H9 (cell line): ENCODE data around the gene TFPI. TPM values are rescaled to one million over a fixed set of nuclear protein-coding genes. Genes with fewer than 3 reads are reported as not detected.

Source experiments
- DNase-seq: peaks from one replicate; pipeline ENCODE4 v3.0.0-alpha.2; 2017
- H2AFZ ChIP-seq: one replicate; pipeline ENCODE4 v1.6.1; 2013; ENCODE audit warnings: mild to moderate bottlenecking, low read length, control low read depth, moderate library complexity
- H2AK5ac ChIP-seq: 2 replicates; pipeline ENCODE4 v1.6.1; 2013; ENCODE audit warnings: low read length, control low read depth, mixed read lengths; ENCODE audit not compliant: insufficient read length
- H2BK120ac ChIP-seq: one replicate; pipeline ENCODE4 v1.6.1; 2013; ENCODE audit warnings: low read depth, mild to moderate bottlenecking, low read length, control low read depth, inconsistent platforms; ENCODE audit not compliant: poor library complexity, severe bottlenecking
- H2BK12ac ChIP-seq: 2 replicates; pipeline ENCODE4 v1.6.1; 2013; ENCODE audit warnings: low read length, control low read depth, mixed read lengths, low read depth; ENCODE audit not compliant: insufficient read length
- H2BK15ac ChIP-seq: 2 replicates; pipeline ENCODE4 v1.6.1; 2013; ENCODE audit warnings: low read depth, low read length, control low read depth
- H2BK20ac ChIP-seq: one replicate; pipeline ENCODE4 v1.6.1; 2013; ENCODE audit warnings: low read depth, mild to moderate bottlenecking, low read length, control low read depth, inconsistent platforms; ENCODE audit not compliant: poor library complexity, severe bottlenecking
- H2BK5ac ChIP-seq: 2 replicates; pipeline ENCODE4 v1.6.1; 2013; ENCODE audit warnings: low read length, control low read depth, mixed read lengths; ENCODE audit not compliant: insufficient read length
- H3K14ac ChIP-seq: 2 replicates; pipeline ENCODE4 v1.6.1; 2013; ENCODE audit warnings: low read length, control low read depth; ENCODE audit not compliant: insufficient read depth
- H3K18ac ChIP-seq: 2 replicates; pipeline ENCODE4 v1.6.1; 2013; ENCODE audit warnings: low read depth, mild to moderate bottlenecking, mixed read lengths, low read length, control low read depth; ENCODE audit not compliant: insufficient read length
- H3K23ac ChIP-seq: 2 replicates; pipeline ENCODE4 v1.6.1; 2013; ENCODE audit warnings: low read length, control low read depth, mixed read lengths, low read depth; ENCODE audit not compliant: insufficient read length
- H3K23me2 ChIP-seq: 2 replicates; pipeline ENCODE4 v1.6.1; 2013; ENCODE audit warnings: low read depth, mild to moderate bottlenecking, mixed read lengths, low read length, control low read depth; ENCODE audit not compliant: insufficient read length, poor library complexity, severe bottlenecking
- H3K27ac ChIP-seq: 2 replicates; pipeline ENCODE4 v1.5.1; 2013; ENCODE audit warnings: low read length, control low read depth, mixed read lengths, low read depth; ENCODE audit not compliant: insufficient read length
- H3K27me3 ChIP-seq: 2 replicates; pipeline ENCODE4 v1.6.1; 2013; ENCODE audit warnings: low read length, control low read depth, inconsistent platforms; ENCODE audit not compliant: insufficient read depth
- H3K4ac ChIP-seq: 2 replicates; pipeline ENCODE4 v1.6.1; 2013; ENCODE audit warnings: low read depth, mild to moderate bottlenecking, control low read depth, inconsistent platforms, low read length, moderate library complexity
- H3K4me1 ChIP-seq: 2 replicates; pipeline ENCODE4 v1.6.1; 2013; ENCODE audit warnings: low read length, control low read depth, inconsistent platforms; ENCODE audit not compliant: insufficient read depth
- H3K4me2 ChIP-seq: 2 replicates; pipeline ENCODE4 v1.6.1; 2013; ENCODE audit warnings: low read length, control low read depth, mixed read lengths; ENCODE audit not compliant: insufficient read length, insufficient read depth
- H3K56ac ChIP-seq: 2 replicates; pipeline ENCODE4 v1.6.1; 2013; ENCODE audit warnings: low read depth, mild to moderate bottlenecking, mixed read lengths, low read length, control low read depth; ENCODE audit not compliant: insufficient read length
- H3K79me1 ChIP-seq: 2 replicates; pipeline ENCODE4 v1.6.1; 2013; ENCODE audit warnings: low read depth, mild to moderate bottlenecking, moderate library complexity, low read length, control low read depth, inconsistent platforms; ENCODE audit not compliant: insufficient read depth, poor library complexity, severe bottlenecking
- H3K79me2 ChIP-seq: 2 replicates; pipeline ENCODE4 v1.6.1; 2013; ENCODE audit warnings: low read length, control low read depth, inconsistent platforms; ENCODE audit not compliant: insufficient read depth
- H3K9ac ChIP-seq: 2 replicates; pipeline ENCODE4 v1.6.1; 2013; ENCODE audit warnings: low read length, control low read depth, mixed read lengths; ENCODE audit not compliant: insufficient read length; ENCODE audit errors: extremely low read depth
- H3K9me3 ChIP-seq: one replicate; pipeline ENCODE4 v1.6.1; 2013; ENCODE audit warnings: low read depth, low read length, inconsistent platforms; ENCODE audit not compliant: control insufficient read depth
- H3T11ph ChIP-seq: one replicate; pipeline ENCODE4 v1.6.1; 2013; ENCODE audit warnings: mild to moderate bottlenecking, low read length, control low read depth, inconsistent platforms
- H4K20me1 ChIP-seq: one replicate; pipeline ENCODE4 v1.6.1; 2013; ENCODE audit not compliant: control insufficient read depth, insufficient read length, insufficient read depth
- H4K5ac ChIP-seq: 2 replicates; pipeline ENCODE4 v1.6.1; 2013; ENCODE audit warnings: low read depth, mild to moderate bottlenecking, mixed read lengths, low read length, control low read depth; ENCODE audit not compliant: insufficient read length
- H4K8ac ChIP-seq: replicated peaks from 2 replicates; pipeline ENCODE4 v1.6.1; 2013; ENCODE audit warnings: low read length, control low read depth, mixed read lengths, low read depth; ENCODE audit not compliant: insufficient read length
- H4K91ac ChIP-seq: 2 replicates; pipeline ENCODE4 v1.6.1; 2013; ENCODE audit warnings: low read depth, mild to moderate bottlenecking, moderate library complexity, mixed read lengths, low read length, control low read depth; ENCODE audit not compliant: insufficient read length
- H3K27ac Mint-ChIP-seq, 3 experiments: 2 replicates in 2 of 3; 3 replicates in 1 of 3; pipeline ENCODE4 v1.8.0; 2020 to 2021; ENCODE audit warnings: mixed read lengths in 3 of 3, mild to moderate bottlenecking in 1 of 3, moderate library complexity in 1 of 3
- H3K27me3 Mint-ChIP-seq: 2 replicates; pipeline ENCODE4 v1.8.0; 2021; ENCODE audit warnings: low read depth, mild to moderate bottlenecking, moderate library complexity, mixed read lengths
- H3K36me3 Mint-ChIP-seq, 3 experiments: 2 replicates in 2 of 3; 3 replicates in 1 of 3; pipeline ENCODE4 v1.8.0; 2020 to 2021; ENCODE audit warnings: low read depth in 3 of 3, mixed read lengths in 3 of 3; ENCODE audit not compliant: insufficient read depth in 1 of 3
- H3K4me1 Mint-ChIP-seq, 2 experiments: 2 replicates each; pipeline ENCODE4 v1.8.0; 2020; ENCODE audit warnings: mixed read lengths in 2 of 2
- H3K4me3 Mint-ChIP-seq, 2 experiments: 2 replicates in 1 of 2; 3 replicates in 1 of 2; pipeline ENCODE4 v1.8.0; 2020 to 2021; ENCODE audit warnings: mild to moderate bottlenecking in 2 of 2, mixed read lengths in 2 of 2, moderate library complexity in 1 of 2
- H3K9me3 Mint-ChIP-seq, 2 experiments: 2 replicates in 1 of 2; 3 replicates in 1 of 2; pipeline ENCODE4 v1.8.0; 2020; ENCODE audit warnings: mild to moderate bottlenecking in 2 of 2, mixed read lengths in 2 of 2, moderate library complexity in 1 of 2
- WGBS: extraction: QIAGEN DNeasy Blood & Tissue Kit; methylation state at CpG from one replicate; pipeline ENCODE4 v1.1.7; 2013; ENCODE audit warnings: missing lambda C conversion rate, low lambda C conversion rate, mixed read lengths; ENCODE audit not compliant: insufficient read length; ENCODE audit errors: extremely low coverage; 5-methylcytosine and 5-hydroxymethylcytosine counted together
- total RNA-seq: library from RNA; stranded (reverse); gene quantifications from 2 replicates; pipeline ENCODE4 v1.2.1, GENCODE V29; 2021
- TF ChIP-seq, protein P1 (sequence below): fragments of 200-600 bp; sonication (generic); conservative IDR thresholded peaks from 3 replicates; pipeline ENCODE4 v1.8.0; 2021; ENCODE audit warnings: antibody characterized with exemption, mild to moderate bottlenecking

Gene TFPI
- total RNA-seq, 1 experiment from 2014 or later, result 5.8 TPM

DNA sequence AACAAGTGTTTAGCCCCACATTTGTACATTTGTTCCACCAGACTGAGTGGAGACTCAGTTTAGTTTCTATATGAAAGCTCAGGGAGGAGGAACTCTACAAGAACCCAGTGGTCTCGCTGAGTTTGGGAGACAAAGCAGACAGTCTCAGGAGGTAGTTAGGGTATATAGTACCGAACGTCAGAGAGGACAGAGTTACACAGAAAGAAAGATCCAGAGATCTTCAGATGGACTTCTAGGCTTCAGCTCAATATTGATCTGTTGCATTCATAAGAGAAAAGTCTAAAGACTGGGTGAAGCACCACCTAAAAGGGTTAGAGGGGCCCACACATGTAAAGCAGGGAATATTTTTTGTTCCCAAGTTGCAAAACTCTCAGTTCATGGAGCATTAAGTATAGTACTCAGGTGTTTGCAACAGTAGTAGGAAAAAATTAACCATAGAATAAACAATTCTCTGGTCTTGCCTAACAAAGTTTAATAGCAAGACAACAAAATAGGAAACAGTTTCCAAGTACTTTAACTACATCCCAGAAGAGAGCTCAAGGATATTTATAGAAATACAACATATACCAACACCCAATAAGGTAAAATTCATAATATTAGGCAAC is 4.2 kb downstream of the TFPI start:
- no CpG with 5 or more reads among the region's 3 CpGs for WGBS
- H3K23ac ChIP-seq, result no peak overlapping the region
- no peak overlapping the region for H3K18ac ChIP-seq
- H3K27ac Mint-ChIP-seq, result peak overlapping the region in 1 of 3 experiments; percentile 7; a peak in 1 of 7 replicates
- H3K9me3 ChIP-seq, result no peaks in the 10 kb centered on the region
- no peak overlapping the region for H4K5ac ChIP-seq
- H3K56ac ChIP-seq, result no peak overlapping the region
- H3K27me3 Mint-ChIP-seq, result no peaks in the 10 kb centered on the region
- no peak overlapping the region for H3T11ph ChIP-seq
- H4K91ac ChIP-seq, result no peak overlapping the region
- H2BK15ac ChIP-seq, result no peak overlapping the region
- no peaks in the 10 kb centered on the region for H3K4me1 ChIP-seq
- H3K23me2 ChIP-seq, result no peaks in the 10 kb centered on the region
- no peaks in the 10 kb centered on the region for H3K79me2 ChIP-seq
- H2BK120ac ChIP-seq, result no peak overlapping the region
- no peaks in the 10 kb centered on the region for H3K27me3 ChIP-seq
- H3K4me2 ChIP-seq, result no peak overlapping the region
- H3K4me3 Mint-ChIP-seq, result no peak overlapping the region
- no peak overlapping the region for H2BK12ac ChIP-seq
- H3K36me3 Mint-ChIP-seq, result peaks cover 0 to 9% (median 0%) of the 10 kb centered on the region in 3 experiments; a peak in 2 of 7 replicates
- no peak overlapping the region for H3K9ac ChIP-seq
- H4K20me1 ChIP-seq, result no peaks in the 10 kb centered on the region
- 0 out of 5 replicates have a peak, but pooled peaks cover 0 to under 1% of the 10 kb centered on the region in 2 experiments for H3K9me3 Mint-ChIP-seq
- no peak overlapping the region for H4K8ac ChIP-seq
- H3K4me1 Mint-ChIP-seq, result peaks cover 19 to 27% of the 10 kb centered on the region in 2 experiments
- no peak overlapping the region for H3K27ac ChIP-seq
- no peaks in the 10 kb centered on the region for H3K79me1 ChIP-seq
- H3K14ac ChIP-seq, result no peak overlapping the region
- H2BK20ac ChIP-seq, result no peak overlapping the region
- no peak overlapping the region for H2AK5ac ChIP-seq
- TF ChIP-seq, protein P1, sequence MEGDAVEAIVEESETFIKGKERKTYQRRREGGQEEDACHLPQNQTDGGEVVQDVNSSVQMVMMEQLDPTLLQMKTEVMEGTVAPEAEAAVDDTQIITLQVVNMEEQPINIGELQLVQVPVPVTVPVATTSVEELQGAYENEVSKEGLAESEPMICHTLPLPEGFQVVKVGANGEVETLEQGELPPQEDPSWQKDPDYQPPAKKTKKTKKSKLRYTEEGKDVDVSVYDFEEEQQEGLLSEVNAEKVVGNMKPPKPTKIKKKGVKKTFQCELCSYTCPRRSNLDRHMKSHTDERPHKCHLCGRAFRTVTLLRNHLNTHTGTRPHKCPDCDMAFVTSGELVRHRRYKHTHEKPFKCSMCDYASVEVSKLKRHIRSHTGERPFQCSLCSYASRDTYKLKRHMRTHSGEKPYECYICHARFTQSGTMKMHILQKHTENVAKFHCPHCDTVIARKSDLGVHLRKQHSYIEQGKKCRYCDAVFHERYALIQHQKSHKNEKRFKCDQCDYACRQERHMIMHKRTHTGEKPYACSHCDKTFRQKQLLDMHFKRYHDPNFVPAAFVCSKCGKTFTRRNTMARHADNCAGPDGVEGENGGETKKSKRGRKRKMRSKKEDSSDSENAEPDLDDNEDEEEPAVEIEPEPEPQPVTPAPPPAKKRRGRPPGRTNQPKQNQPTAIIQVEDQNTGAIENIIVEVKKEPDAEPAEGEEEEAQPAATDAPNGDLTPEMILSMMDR, result no peak
- no peak overlapping the region for H3K4ac ChIP-seq
- H2AFZ ChIP-seq, result no peak overlapping the region
- no peak overlapping the region for H2BK5ac ChIP-seq
- DNase-seq, result no peak
